GM12864 (cell line): Measurements from ENCODE around the gene CNTNAP5.

ENCODE experiments used
- DNase-seq: peaks from one replicate; pipeline ENCODE4 v3.0.0-alpha.2; 2011; ENCODE audit warnings: low read depth
- H3K4me3 ChIP-seq: 2 replicates; pipeline ENCODE4 v1.5.1; 2011; ENCODE audit warnings: mild to moderate bottlenecking, low read depth, low read length, control low read depth
- CTCF ChIP-seq: IDR thresholded peaks from 2 replicates; pipeline ENCODE4 v1.5.1; 2011; ENCODE audit warnings: low read depth, mild to moderate bottlenecking, moderate library complexity, low read length, control low read depth, inconsistent platforms; ENCODE audit errors: missing control alignments

CNTNAP5 gene

GRCh38 chr2:124450481-124450880, 425.4 kb downstream of the CNTNAP5 start:
- no peak overlapping the region for H3K4me3 ChIP-seq
- DNase-seq: no peak
- TF ChIP-seq CTCF: no peak

DNA sequence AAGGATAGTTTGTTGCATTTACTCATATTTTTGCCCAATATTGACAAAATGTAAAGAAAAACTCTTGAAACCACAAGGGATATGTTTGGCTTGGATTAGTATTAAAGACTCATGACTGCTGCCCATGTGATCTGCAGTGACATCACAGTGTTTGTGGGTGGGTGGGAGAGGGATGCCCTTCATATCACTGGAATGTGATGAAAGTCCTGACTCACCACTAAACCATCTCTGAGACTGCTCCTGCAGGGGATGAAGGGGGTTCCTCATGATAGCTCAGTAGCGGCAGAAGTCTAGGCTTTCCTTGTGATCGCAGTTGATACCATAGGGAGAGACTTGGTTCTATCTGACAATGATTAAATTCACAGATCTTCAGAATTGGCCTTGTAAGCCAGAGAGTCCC, 451.2 kb downstream of the CNTNAP5 start:
- no peak overlapping the region for H3K4me3 ChIP-seq
- no peak for TF ChIP-seq CTCF
- no peak for DNase-seq

GRCh38 chr2:124478761-124479160, 453.7 kb downstream of the CNTNAP5 start:
- H3K4me3 ChIP-seq: no peak overlapping the region
- no peak for TF ChIP-seq CTCF
- no peak for DNase-seq

DNA sequence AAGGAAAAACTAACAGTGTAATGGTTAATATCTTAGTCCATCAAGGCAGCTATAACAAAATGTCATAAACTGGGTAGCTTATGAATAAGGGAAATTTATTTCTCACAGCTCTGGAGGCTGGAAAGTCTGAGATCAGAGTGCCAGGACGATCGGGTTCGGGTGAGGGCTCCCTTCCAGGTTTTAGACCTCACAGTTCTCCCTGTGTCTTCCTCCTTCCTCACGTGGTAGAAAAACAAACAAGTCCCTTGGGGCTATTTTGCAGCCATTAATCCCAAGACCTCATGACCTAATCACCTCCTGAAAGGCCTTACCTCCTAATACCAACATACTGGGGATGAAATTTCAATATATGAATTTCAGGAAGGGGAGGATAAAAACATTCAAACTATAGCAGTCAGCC, 455.9 kb downstream of the CNTNAP5 start:
- no peak overlapping the region for H3K4me3 ChIP-seq
- DNase-seq: no peak
- no peak for TF ChIP-seq CTCF

GRCh38 chr2:124482044-124482443, 457.0 kb downstream of the CNTNAP5 start:
- DNase-seq: no peak
- no peak overlapping the region for H3K4me3 ChIP-seq
- no peak for TF ChIP-seq CTCF

GRCh38 chr2:124482551-124482950, 457.5 kb downstream of the CNTNAP5 start:
- TF ChIP-seq CTCF: no peak
- no peak for DNase-seq
- no peak overlapping the region for H3K4me3 ChIP-seq

DNA sequence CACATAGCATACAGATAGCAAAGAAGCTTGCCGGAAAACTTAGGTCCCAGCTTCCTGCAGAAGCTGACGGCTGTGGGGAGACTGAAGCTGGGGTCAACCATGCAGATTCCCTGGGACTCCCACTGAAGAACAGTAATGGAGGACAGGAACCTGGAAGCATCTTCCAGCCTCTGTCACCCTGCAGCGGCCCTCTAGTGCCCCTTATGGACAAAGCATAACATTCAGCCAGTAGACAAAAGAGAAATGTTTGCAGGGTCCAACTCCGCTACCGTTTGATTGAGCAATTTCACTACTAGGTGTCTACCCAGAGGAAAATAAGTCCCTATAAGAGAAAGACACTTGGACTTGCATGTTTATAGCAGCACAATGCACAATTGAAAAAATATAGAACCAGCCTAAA, 460.6 kb downstream of the CNTNAP5 start:
- DNase-seq: no peak
- H3K4me3 ChIP-seq: no peak overlapping the region
- TF ChIP-seq CTCF: no peak
